Kidney (tissue), 14 donors: ENCODE measurements around the gene ZDHHC14. TPM values are rescaled to one million over a fixed set of nuclear protein-coding genes. Genes with fewer than 3 reads are reported as not detected.

ENCODE experiments used
- DNase-seq, 5 donors: peaks; one replicate each; pipeline ENCODE4 v3.0.0-alpha.2; 2013 to 2020
- FAIRE-seq: peaks from 2 replicates; lab custom pipeline; 2012; peaks lifted over from hg19 to GRCh38; lab: Jason Lieb, UNC
- H3K27ac ChIP-seq, 2 donors: one replicate each; pipeline ENCODE4 v1.7.0; 2013; ENCODE audit warnings: low read depth in 2 of 2, low read length in 2 of 2, inconsistent platforms in 1 of 2
- H3K27me3 ChIP-seq: one replicate; pipeline ENCODE4 v1.7.1; 2013; ENCODE audit warnings: low read length, inconsistent platforms; ENCODE audit not compliant: control insufficient read depth, insufficient read depth
- H3K36me3 ChIP-seq, 3 donors: one replicate each; pipeline versions ENCODE4 v1.7.0 to v1.7.1; 2013; ENCODE audit warnings: low read length in 3 of 3, control low read depth in 1 of 3, inconsistent platforms in 1 of 3; ENCODE audit not compliant: insufficient read depth in 3 of 3, control insufficient read depth in 2 of 3
- H3K4me1 ChIP-seq, 3 donors: one replicate each; pipeline versions ENCODE4 v1.7.0 to v1.7.1; 2013; ENCODE audit warnings: low read length in 3 of 3, inconsistent platforms in 1 of 3, low read depth in 1 of 3; ENCODE audit not compliant: control insufficient read depth in 2 of 3, insufficient read depth in 2 of 3
- H3K4me3 ChIP-seq, 3 donors: one replicate each; pipeline versions ENCODE4 v1.7.0 to v1.8.1; 2013; ENCODE audit warnings: low read length in 3 of 3, control low read depth in 1 of 3, inconsistent platforms in 1 of 3
- H3K9ac ChIP-seq, 3 donors: one replicate each; pipeline versions ENCODE4 v1.7.0 to v1.7.1; 2013; ENCODE audit warnings: low read length in 3 of 3, control low read depth in 1 of 3, inconsistent platforms in 1 of 3
- H3K9me3 ChIP-seq, 3 donors: one replicate each; pipeline versions ENCODE4 v1.7.0 to v1.7.1; 2013; ENCODE audit warnings: low read length in 3 of 3, control low read depth in 1 of 3, inconsistent platforms in 1 of 3; ENCODE audit not compliant: control insufficient read depth in 2 of 3, insufficient read depth in 1 of 3
- CTCF ChIP-seq: IDR thresholded peaks from 3 replicates; pipeline ENCODE4 v1.5.1; 2012; ENCODE audit warnings: mild to moderate bottlenecking, moderate library complexity, borderline replicate concordance; ENCODE audit not compliant: insufficient read depth; ENCODE audit errors: extremely low read depth
- intact Hi-C: fragments of 100-400 bp; cut with DNase I; formaldehyde crosslinking; loops from one replicate; pipeline ENCODE4 v1.11.1; 2022
- polyA plus RNA-seq: library from polyadenylated mRNA; stranded (reverse); fragments of 350-450 nt; fragmentation: Illumina TruSeq; extraction: RNeasy Lipid Tissue Mini Kit (QIAGEN cat#74804); gene quantifications from one replicate; pipeline ENCODE4 v1.2.3, GENCODE V29; 2014; ENCODE audit warnings: low read depth, low replicate concordance; ENCODE audit not compliant: insufficient read depth
- total RNA-seq: library from RNA; stranded (reverse); fragmentation: NEBNext Ultra II Directional; extraction: Animal tissue kit (Norgen Biotek cat#: 25700); gene quantifications from one replicate; pipeline ENCODE4 v1.2.1, GENCODE V29; 2021
- donor health status: control.
- donor health status: control.
- donor health status: control.
- donor health status: control.
- donor health status: control.
- donor health status: DM: yes; HTN: yes; CAD: no.
- donor health status: Normal renal cell carcinoma (clear cell type).

ZDHHC14 gene
- total and polyA plus RNA-seq, 2 donors from 2014 or later, result 13.5 to 26.7 TPM

GRCh38 chr6:157596461-157596860 is 215.5 kb downstream of the ZDHHC14 start:
- peak overlapping the region; percentile 7 to 81 for H3K27ac ChIP-seq
- no peaks in the 10 kb centered on the region for H3K9me3 ChIP-seq

GRCh38 chr6:157596886-157597285 is 215.9 kb downstream of the ZDHHC14 start:
- Histone ChIP-seq H3K4me3 (peak overlapping the region in 1 of 3 donors; percentile 11), H3K9ac (peak overlapping the region in 1 of 3 donors; percentile 28), H3K27me3 (no peaks in the 10 kb centered on the region), H3K36me3 (no peaks in the 10 kb centered on the region), H3K27ac (peak overlapping the region; percentile 7 to 81), H3K4me1 (peaks cover 2 to 12% (median 8%) of the 10 kb centered on the region in 3 donors), H3K9me3 (no peaks in the 10 kb centered on the region)
- TF ChIP-seq CTCF, result no peak
- intact Hi-C loops, result no loop called here
- DNase-seq (no peak), FAIRE-seq (no peak)

More at GRCh38 chr6:157596461-157596860, 215.5 kb downstream of the ZDHHC14 start:
- TF ChIP-seq CTCF, result no peak
- Histone ChIP-seq H3K27me3 (no peaks in the 10 kb centered on the region), H3K4me1 (peaks cover 2 to 12% (median 8%) of the 10 kb centered on the region in 3 donors), H3K9ac (no peak overlapping the region), H3K36me3 (no peaks in the 10 kb centered on the region), H3K4me3 (no peak overlapping the region)
- FAIRE-seq (no peak), DNase-seq (no peak)
- intact Hi-C loops, result no loop called here

- no peaks in the 10 kb centered on the region for H3K27me3 ChIP-seq
- peaks cover 2 to 12% (median 8%) of the 10 kb centered on the region in 3 donors for H3K4me1 ChIP-seq
- DNase-seq, result peak; percentile 52 to 83 (median 59)
- TF ChIP-seq CTCF, result peak; percentile 43
- intact Hi-C loops, result no loop called here
- FAIRE-seq, result no peak
- H3K27ac ChIP-seq, result peak overlapping the region; percentile 7 to 81
- H3K4me3 ChIP-seq, result peak overlapping the region in 1 of 3 donors; percentile 11
- peak overlapping the region in 1 of 3 donors; percentile 28 for H3K9ac ChIP-seq
- no peaks in the 10 kb centered on the region for H3K36me3 ChIP-seq
- no peaks in the 10 kb centered on the region for H3K9me3 ChIP-seq
Measured at GRCh38 chr6:157597461-157598312, 216.7 kb downstream of the ZDHHC14 start.
